ENCODE data around the gene RAD51B.

DNA sequence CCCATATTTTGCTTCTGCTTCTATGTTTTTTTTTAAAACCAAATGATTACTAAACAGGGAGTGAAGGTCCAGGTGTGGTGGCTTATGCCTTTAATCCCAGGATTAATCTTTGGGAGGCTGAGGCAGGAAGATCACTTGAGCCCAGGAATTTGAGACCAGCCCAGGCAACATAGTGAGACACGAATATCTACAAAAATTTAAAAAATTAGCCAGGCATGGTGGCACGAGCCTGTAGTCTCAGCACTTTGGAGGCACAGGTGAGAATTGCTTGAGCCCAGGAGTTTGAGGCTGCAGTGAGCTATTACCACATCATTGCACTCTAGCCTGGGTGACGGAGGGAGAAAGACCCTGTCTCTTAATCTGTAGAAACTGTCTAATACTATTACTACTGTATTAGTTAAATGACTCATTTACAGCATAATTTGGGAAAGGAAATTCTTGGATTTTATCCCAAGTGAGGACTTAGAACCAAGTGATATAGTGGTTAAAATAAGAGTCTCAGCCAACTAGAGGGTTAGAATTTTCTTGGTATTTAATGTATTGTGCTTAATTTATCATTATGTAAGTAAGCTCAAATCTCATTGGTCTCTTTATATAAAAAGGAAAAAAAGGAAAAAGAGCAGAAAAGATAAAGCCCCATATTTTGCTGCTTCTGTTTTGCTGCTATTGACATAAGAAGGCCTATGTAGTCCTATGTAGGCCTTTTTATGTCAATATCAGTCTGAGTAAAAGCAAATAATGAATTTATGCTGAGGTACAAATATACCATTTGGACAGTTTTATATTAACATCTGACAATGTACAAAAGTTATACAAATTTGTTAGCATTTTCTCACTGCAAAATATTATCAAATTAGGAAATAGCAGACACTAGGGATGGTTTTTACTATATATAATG lies 163.4 kb downstream of the RAD51B start:
- TF ChIP-seq, protein P1, sequence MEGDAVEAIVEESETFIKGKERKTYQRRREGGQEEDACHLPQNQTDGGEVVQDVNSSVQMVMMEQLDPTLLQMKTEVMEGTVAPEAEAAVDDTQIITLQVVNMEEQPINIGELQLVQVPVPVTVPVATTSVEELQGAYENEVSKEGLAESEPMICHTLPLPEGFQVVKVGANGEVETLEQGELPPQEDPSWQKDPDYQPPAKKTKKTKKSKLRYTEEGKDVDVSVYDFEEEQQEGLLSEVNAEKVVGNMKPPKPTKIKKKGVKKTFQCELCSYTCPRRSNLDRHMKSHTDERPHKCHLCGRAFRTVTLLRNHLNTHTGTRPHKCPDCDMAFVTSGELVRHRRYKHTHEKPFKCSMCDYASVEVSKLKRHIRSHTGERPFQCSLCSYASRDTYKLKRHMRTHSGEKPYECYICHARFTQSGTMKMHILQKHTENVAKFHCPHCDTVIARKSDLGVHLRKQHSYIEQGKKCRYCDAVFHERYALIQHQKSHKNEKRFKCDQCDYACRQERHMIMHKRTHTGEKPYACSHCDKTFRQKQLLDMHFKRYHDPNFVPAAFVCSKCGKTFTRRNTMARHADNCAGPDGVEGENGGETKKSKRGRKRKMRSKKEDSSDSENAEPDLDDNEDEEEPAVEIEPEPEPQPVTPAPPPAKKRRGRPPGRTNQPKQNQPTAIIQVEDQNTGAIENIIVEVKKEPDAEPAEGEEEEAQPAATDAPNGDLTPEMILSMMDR (IDR thresholded peaks at IDR 0.05; ENCODE audit: low read length) = no peak
- TF ChIP-seq EZH2 (optimal IDR thresholded peaks at IDR 0.05; ENCODE audit: low read depth, low read length) = no peak
- TF ChIP-seq EZH2phosphoT487 (IDR thresholded peaks at IDR 0.05; ENCODE audit: low read length) = no peak
